Neural progenitor cell (in vitro differentiated cells): ENCODE measurements around the gene OR14A16. TPM values are rescaled to one million over a fixed set of nuclear protein-coding genes. Genes with fewer than 3 reads are reported as not detected.

Experiments
- DNase-seq: peaks from one replicate; pipeline ENCODE4 v3.0.0-alpha.2; 2016; ENCODE audit warnings: low spot score
- H2AFZ ChIP-seq: fragments of 200-600 bp; sonication (generic); replicated peaks from 2 replicates; pipeline ENCODE4 v1.6.1; 2016; ENCODE audit warnings: antibody characterized with exemption
- H3F3A ChIP-seq: fragments of 200-600 bp; sonication (generic); 2 replicates; pipeline ENCODE4 v1.6.1; 2016; ENCODE audit warnings: antibody characterized with exemption, low read depth
- H3K27ac ChIP-seq: fragments of 200-600 bp; sonication (generic); 2 replicates; pipeline ENCODE4 v1.5.1; 2016; ENCODE audit warnings: mild to moderate bottlenecking
- H3K27me3 ChIP-seq: fragments of 200-600 bp; sonication (generic); 2 replicates; pipeline ENCODE4 v1.6.1; 2016; ENCODE audit warnings: mild to moderate bottlenecking, moderate library complexity
- H3K36me3 ChIP-seq: fragments of 200-600 bp; sonication (generic); 2 replicates; pipeline ENCODE4 v1.5.1; 2016
- H3K4me1 ChIP-seq: fragments of 200-600 bp; sonication (generic); 2 replicates; pipeline ENCODE4 v1.6.1; 2016; ENCODE audit warnings: mixed run types
- H3K4me2 ChIP-seq: fragments of 200-600 bp; sonication (generic); 2 replicates; pipeline ENCODE4 v1.6.1; 2016
- H3K4me3 ChIP-seq: fragments of 200-600 bp; sonication (generic); 2 replicates; pipeline ENCODE4 v1.5.1; 2016
- H3K79me2 ChIP-seq: fragments of 200-600 bp; sonication (generic); 2 replicates; pipeline ENCODE4 v1.6.1; 2016; ENCODE audit warnings: low read depth
- H3K9ac ChIP-seq: fragments of 200-600 bp; sonication (generic); 2 replicates; pipeline ENCODE4 v1.6.1; 2016
- H3K9me3 ChIP-seq: fragments of 200-600 bp; sonication (generic); 2 replicates; pipeline ENCODE4 v1.5.1; 2016; ENCODE audit warnings: low read depth
- H4K20me1 ChIP-seq: fragments of 200-600 bp; sonication (generic); 2 replicates; pipeline ENCODE4 v1.6.1; 2016; ENCODE audit warnings: low read depth
- H3K27ac Mint-ChIP-seq: 3 replicates; pipeline ENCODE4 v1.8.0; 2021; ENCODE audit warnings: mixed read lengths
- H3K27me3 Mint-ChIP-seq: 2 replicates; pipeline ENCODE4 v1.8.0; 2022; ENCODE audit warnings: low read depth, mild to moderate bottlenecking, inconsistent platforms, moderate library complexity, mixed read lengths; ENCODE audit not compliant: insufficient read depth
- H3K36me3 Mint-ChIP-seq: 3 replicates; pipeline ENCODE4 v1.8.0; 2021; ENCODE audit warnings: mixed read lengths
- H3K4me1 Mint-ChIP-seq: 3 replicates; pipeline ENCODE4 v1.8.0; 2021; ENCODE audit warnings: mixed read lengths
- H3K4me3 Mint-ChIP-seq: 3 replicates; pipeline ENCODE4 v1.8.0; 2021; ENCODE audit warnings: mild to moderate bottlenecking, moderate library complexity, mixed read lengths
- H3K9me3 Mint-ChIP-seq: 3 replicates; pipeline ENCODE4 v1.8.0; 2020; ENCODE audit warnings: mixed read lengths
- EZH2 ChIP-seq: fragments of 200-600 bp; sonication (generic); IDR thresholded peaks from 2 replicates; pipeline ENCODE4 v1.6.1; 2017; ENCODE audit warnings: antibody characterized with exemption, mild to moderate bottlenecking, moderate library complexity
- EZH2phosphoT487 ChIP-seq: fragments of 200-600 bp; sonication (generic); IDR thresholded peaks from 2 replicates; pipeline ENCODE4 v1.6.1; 2017; ENCODE audit warnings: antibody characterized with exemption
- total RNA-seq: library from RNA; depleted of rRNA; stranded (reverse); fragments of >200 nt; gene quantifications from 2 replicates; pipeline ENCODE4 v1.2.3, GENCODE V29; 2015; ENCODE audit warnings: low replicate concordance
- TF ChIP-seq, protein P1 (sequence below): fragments of 200-600 bp; sonication (generic); IDR thresholded peaks from 2 replicates; pipeline ENCODE4 v1.5.1; 2017; ENCODE audit warnings: antibody characterized with exemption, mild to moderate bottlenecking

Gene OR14A16
- total RNA-seq, 1 donor from 2014 or later, result not detected

DNA sequence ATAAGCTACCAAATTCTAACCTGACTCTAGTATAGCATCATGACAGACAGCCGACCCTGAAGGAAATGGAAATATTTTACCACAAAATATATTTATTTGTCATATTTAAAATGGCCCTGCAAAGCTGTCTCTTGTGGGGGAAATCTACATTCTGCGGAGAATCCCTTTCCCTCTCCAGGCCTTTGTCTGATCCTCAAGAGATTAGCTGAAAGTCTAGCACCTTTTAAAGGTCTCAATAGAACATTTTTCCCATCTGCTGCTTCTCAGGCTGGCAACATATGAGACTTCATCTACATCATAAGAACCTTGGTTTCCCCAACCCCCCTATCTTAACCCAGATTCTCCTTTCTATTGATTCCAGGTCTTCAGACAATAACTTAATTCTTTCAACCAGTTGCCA is 19.5 kb upstream of the OR14A16 start:
- H2AFZ ChIP-seq, result no peak overlapping the region
- H3K79me2 ChIP-seq, result no peaks in the 10 kb centered on the region
- Mint-ChIP-seq H3K36me3 (no peaks in the 10 kb centered on the region), H3K9me3 (peaks cover 10% of the 10 kb centered on the region), H3K27ac (no peak overlapping the region), H3K4me3 (no peak overlapping the region), H3K4me1 (no peaks in the 10 kb centered on the region), H3K27me3 (no peaks in the 10 kb centered on the region)
- H3K27me3 ChIP-seq, result no peaks in the 10 kb centered on the region
- peaks cover 19% of the 10 kb centered on the region for H3K9me3 ChIP-seq
- no peak overlapping the region for H3K4me2 ChIP-seq
- no peak for DNase-seq
- H3F3A ChIP-seq, result no peaks in the 10 kb centered on the region
- no peak overlapping the region for H3K9ac ChIP-seq
- no peak overlapping the region for H3K4me3 ChIP-seq
- H3K36me3 ChIP-seq, result no peaks in the 10 kb centered on the region
- no peaks in the 10 kb centered on the region for H3K4me1 ChIP-seq
- H3K27ac ChIP-seq, result no peak overlapping the region
- no peaks in the 10 kb centered on the region for H4K20me1 ChIP-seq
- TF ChIP-seq EZH2phosphoT487 (no peak), EZH2 (no peak)
- TF ChIP-seq, protein P1, sequence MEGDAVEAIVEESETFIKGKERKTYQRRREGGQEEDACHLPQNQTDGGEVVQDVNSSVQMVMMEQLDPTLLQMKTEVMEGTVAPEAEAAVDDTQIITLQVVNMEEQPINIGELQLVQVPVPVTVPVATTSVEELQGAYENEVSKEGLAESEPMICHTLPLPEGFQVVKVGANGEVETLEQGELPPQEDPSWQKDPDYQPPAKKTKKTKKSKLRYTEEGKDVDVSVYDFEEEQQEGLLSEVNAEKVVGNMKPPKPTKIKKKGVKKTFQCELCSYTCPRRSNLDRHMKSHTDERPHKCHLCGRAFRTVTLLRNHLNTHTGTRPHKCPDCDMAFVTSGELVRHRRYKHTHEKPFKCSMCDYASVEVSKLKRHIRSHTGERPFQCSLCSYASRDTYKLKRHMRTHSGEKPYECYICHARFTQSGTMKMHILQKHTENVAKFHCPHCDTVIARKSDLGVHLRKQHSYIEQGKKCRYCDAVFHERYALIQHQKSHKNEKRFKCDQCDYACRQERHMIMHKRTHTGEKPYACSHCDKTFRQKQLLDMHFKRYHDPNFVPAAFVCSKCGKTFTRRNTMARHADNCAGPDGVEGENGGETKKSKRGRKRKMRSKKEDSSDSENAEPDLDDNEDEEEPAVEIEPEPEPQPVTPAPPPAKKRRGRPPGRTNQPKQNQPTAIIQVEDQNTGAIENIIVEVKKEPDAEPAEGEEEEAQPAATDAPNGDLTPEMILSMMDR, result no peak

DNA sequence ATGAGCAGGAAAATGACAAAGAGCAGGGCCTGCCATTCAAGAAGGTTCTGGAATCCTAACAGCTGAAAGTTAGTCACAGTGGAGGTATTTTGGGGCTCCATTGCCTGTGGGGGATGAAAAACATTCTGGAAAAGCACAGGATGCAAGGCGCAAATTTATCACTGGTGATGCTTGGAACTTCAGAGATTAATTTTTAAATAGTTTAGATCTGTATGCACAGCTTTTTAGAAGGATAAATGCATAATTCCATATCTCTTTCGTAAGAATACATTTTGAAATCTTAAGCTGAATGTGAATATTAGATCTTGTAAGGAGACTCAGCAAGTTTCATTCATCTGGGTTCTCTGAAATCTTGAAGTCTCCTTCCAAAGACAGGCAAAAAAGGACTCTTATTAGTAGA is 17.9 kb upstream of the OR14A16 start, which contains the start of gene OR11L1:
OR11L1 (minus strand) TSS at position 101 of the 400 bp plus-strand sequence; CDS start at position 101, 0 bp downstream.
- Mint-ChIP-seq H3K4me3 (no peak within 1 kb of the TSS), H3K27ac (no peak within 1 kb of the TSS), H3K36me3 (no peaks in the 10 kb centered on the region), H3K27me3 (no peaks in the 10 kb centered on the region), H3K9me3 (peaks cover 7% of the 10 kb centered on the region), H3K4me1 (no peaks in the 10 kb centered on the region)
- H4K20me1 ChIP-seq, result no peaks in the 10 kb centered on the region
- no peak within 1 kb of the TSS for H2AFZ ChIP-seq
- DNase-seq, result no peak
- H3K36me3 ChIP-seq, result no peaks in the 10 kb centered on the region
- H3K79me2 ChIP-seq, result no peaks in the 10 kb centered on the region
- no peaks in the 10 kb centered on the region for H3F3A ChIP-seq
- H3K27me3 ChIP-seq, result no peaks in the 10 kb centered on the region
- peaks cover 11% of the 10 kb centered on the region for H3K9me3 ChIP-seq
- H3K4me1 ChIP-seq, result no peaks in the 10 kb centered on the region
- no peak within 1 kb of the TSS for H3K27ac ChIP-seq
- H3K9ac ChIP-seq, result no peak within 1 kb of the TSS
- TF ChIP-seq EZH2phosphoT487 (no peak), EZH2 (no peak)
- TF ChIP-seq, protein P1, result no peak
- H3K4me2 ChIP-seq, result no peak within 1 kb of the TSS
- no peak within 1 kb of the TSS for H3K4me3 ChIP-seq

DNA sequence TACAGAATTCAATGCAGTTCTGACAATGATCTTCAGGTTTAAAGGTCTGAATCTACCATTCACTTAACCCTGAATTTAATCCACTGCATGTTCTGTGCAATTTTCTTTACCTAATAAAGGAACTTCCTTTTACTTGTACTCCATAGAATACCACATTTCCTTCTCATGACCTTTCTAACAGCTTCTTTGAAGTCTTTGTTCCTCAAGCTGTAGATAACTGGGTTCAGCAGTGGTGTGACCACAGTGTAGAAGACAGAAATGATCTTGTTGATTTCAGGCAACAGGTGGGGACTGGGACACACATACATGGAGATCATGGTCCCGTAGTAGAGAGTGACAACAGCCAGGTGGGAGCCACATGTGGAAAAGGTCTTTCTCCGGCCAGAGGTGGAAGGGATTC is 16.9 kb upstream of the OR14A16 start:
- H3K9me3 ChIP-seq, result peaks cover 3% of the 10 kb centered on the region
- no peak overlapping the region for H3K27ac Mint-ChIP-seq
- H3K36me3 Mint-ChIP-seq, result no peaks in the 10 kb centered on the region

More for the DNA sequence above, 16.9 kb upstream of the OR14A16 start:
- no peaks in the 10 kb centered on the region for H3K27me3 ChIP-seq
- no peak overlapping the region for H2AFZ ChIP-seq
- no peaks in the 10 kb centered on the region for H3K4me1 Mint-ChIP-seq
- H3K9me3 Mint-ChIP-seq, result peaks cover 7% of the 10 kb centered on the region
- H3K4me3 ChIP-seq, result no peak overlapping the region
- no peak overlapping the region for H3K4me3 Mint-ChIP-seq
- TF ChIP-seq EZH2 (no peak), EZH2phosphoT487 (no peak)
- TF ChIP-seq, protein P1, result no peak
- no peaks in the 10 kb centered on the region for H3K79me2 ChIP-seq
- no peak overlapping the region for H3K9ac ChIP-seq
- no peaks in the 10 kb centered on the region for H4K20me1 ChIP-seq
- no peaks in the 10 kb centered on the region for H3F3A ChIP-seq
- no peak overlapping the region for H3K27ac ChIP-seq
- no peaks in the 10 kb centered on the region for H3K36me3 ChIP-seq
- no peaks in the 10 kb centered on the region for H3K4me1 ChIP-seq
- H3K4me2 ChIP-seq, result no peak overlapping the region
- no peak for DNase-seq
- no peaks in the 10 kb centered on the region for H3K27me3 Mint-ChIP-seq
